Stimulated activated naive CD8-positive, alpha-beta T cell treated with anti-CD3 and anti-CD28 coated beads, Interleukin-15, Interleukin-2, amounts not matched to agents 100 ng/mL and 50 ng/mL, for 24 hours (primary cell): ENCODE measurements around the gene LRRC25.
"Not testable (repeated sequence)": the region's sequence is repeated elsewhere in the genome, so short reads cannot be mapped to it uniquely, and the experiment has no call there.

Experiments
- H3K27ac Mint-ChIP-seq: one replicate; pipeline ENCODE4 v1.8.0; 2021; ENCODE audit warnings: mild to moderate bottlenecking, mixed read lengths
- H3K27me3 Mint-ChIP-seq: one replicate; pipeline ENCODE4 v1.8.0; 2021; ENCODE audit warnings: mixed read lengths
- H3K36me3 Mint-ChIP-seq: one replicate; pipeline ENCODE4 v1.8.0; 2021; ENCODE audit warnings: low read depth, mixed read lengths
- H3K4me1 Mint-ChIP-seq: one replicate; pipeline ENCODE4 v1.8.0; 2021; ENCODE audit warnings: low read depth, mixed read lengths
- H3K4me3 Mint-ChIP-seq: one replicate; pipeline ENCODE4 v1.8.0; 2021; ENCODE audit warnings: mild to moderate bottlenecking, mixed read lengths
- H3K9me3 Mint-ChIP-seq: one replicate; pipeline ENCODE4 v1.8.0; 2021; ENCODE audit warnings: mixed read lengths

The LRRC25 gene

GRCh38 chr19:18368504-18369222 lies 28.8 kb downstream of the LRRC25 start:
- no peak overlapping the region for H3K4me3 Mint-ChIP-seq
- no peaks in the 10 kb centered on the region for H3K9me3 Mint-ChIP-seq
- no peak overlapping the region for H3K27ac Mint-ChIP-seq
- H3K36me3 Mint-ChIP-seq, result peaks cover 14% of the 10 kb centered on the region
- peaks cover 6% of the 10 kb centered on the region for H3K4me1 Mint-ChIP-seq
- H3K27me3 Mint-ChIP-seq, result no peaks in the 10 kb centered on the region

GRCh38 chr19:18366021-18366435 lies 31.4 kb downstream of the LRRC25 start:
- no peak overlapping the region for H3K27ac Mint-ChIP-seq
- no peak overlapping the region for H3K4me3 Mint-ChIP-seq
- no peaks in the 10 kb centered on the region for H3K27me3 Mint-ChIP-seq
- no peaks in the 10 kb centered on the region for H3K9me3 Mint-ChIP-seq
- peaks cover 3% of the 10 kb centered on the region for H3K4me1 Mint-ChIP-seq
- peaks cover 22% of the 10 kb centered on the region for H3K36me3 Mint-ChIP-seq

DNA sequence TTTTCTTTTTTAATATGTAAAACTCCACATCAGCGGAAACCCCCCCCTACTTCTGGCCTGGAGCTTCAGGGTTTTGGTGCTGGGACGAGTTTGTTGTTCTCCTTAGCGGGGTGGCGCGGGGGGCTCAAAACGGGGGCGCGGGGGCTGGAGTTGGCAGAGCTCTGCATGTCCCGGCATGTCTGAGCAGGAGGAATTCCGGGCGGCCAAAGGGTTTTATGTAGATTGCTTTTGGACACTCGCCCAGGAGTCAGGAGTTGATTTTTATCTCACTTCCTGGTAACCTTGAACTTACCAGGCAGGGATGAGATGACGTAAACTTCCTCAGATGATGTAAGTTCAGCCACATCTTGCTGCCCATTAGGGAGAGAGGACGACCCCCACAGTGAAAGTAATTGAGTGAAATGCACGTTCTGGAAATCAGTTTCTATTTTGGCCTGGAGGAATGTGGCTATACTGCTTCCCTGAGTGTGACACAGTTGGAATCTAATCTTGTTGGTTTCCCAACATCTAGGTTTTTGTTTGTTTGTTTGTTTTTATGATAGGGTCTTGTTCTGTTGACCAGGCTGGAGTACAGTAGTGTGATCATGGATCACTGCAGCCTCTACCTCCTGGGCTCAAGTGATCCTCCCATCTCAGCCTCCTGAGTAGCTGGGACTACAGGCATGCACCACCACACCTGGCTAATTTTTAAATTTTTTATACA lies 32.4 kb downstream of the LRRC25 start:
- Mint-ChIP-seq H3K9me3 (no peaks in the 10 kb centered on the region), H3K27me3 (no peaks in the 10 kb centered on the region), H3K4me1 (peaks cover 3% of the 10 kb centered on the region), H3K4me3 (no peak overlapping the region), H3K36me3 (peaks cover 22% of the 10 kb centered on the region), H3K27ac (no peak overlapping the region)

DNA sequence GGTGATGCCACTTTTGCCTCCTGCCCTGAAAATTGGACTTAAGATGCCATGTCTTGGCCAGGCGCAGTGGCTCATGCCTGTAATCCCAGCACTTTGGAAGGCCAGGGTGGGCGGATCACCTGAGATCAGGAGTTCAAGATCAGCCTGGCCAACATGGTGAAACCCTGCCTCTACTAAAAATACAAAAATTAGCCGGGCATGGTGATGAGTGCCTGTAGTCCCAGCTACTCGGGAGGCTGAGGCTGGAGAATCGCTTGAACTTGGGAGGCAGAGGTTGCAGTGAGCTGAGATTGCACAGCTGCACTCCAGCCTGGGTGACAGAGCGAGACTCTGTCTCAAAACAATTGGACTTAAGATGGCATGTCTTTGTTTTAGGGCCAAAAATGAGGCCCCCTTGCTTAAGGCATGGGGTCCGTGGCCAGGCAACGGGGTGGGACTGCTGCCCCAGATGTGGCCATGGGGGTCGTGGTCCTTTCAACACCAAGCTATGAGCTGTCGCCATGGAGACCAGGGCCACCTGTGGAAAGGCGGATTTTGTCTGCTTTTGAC lies 33.1 kb downstream of the LRRC25 start:
- H3K4me3 Mint-ChIP-seq, H3K27me3 Mint-ChIP-seq, H3K9me3 Mint-ChIP-seq, H3K27ac Mint-ChIP-seq, H3K4me1 Mint-ChIP-seq: not testable (repeated sequence)
- H3K36me3 Mint-ChIP-seq, result peaks cover 28% of the 10 kb centered on the region

GRCh38 chr19:18363787-18364186 lies 33.6 kb downstream of the LRRC25 start:
- no peak overlapping the region for H3K27ac Mint-ChIP-seq
- no peaks in the 10 kb centered on the region for H3K9me3 Mint-ChIP-seq
- no peak overlapping the region for H3K4me3 Mint-ChIP-seq

GRCh38 chr19:18362934-18363542 lies 34.4 kb downstream of the LRRC25 start:
- Mint-ChIP-seq H3K27ac (no peak overlapping the region), H3K36me3 (peaks cover 39% of the 10 kb centered on the region), H3K4me1 (peaks cover 3% of the 10 kb centered on the region), H3K27me3 (no peaks in the 10 kb centered on the region), H3K9me3 (no peaks in the 10 kb centered on the region), H3K4me3 (no peak overlapping the region)

More at GRCh38 chr19:18363787-18364186, 33.6 kb downstream of the LRRC25 start:
- H3K36me3 Mint-ChIP-seq, result peaks cover 32% of the 10 kb centered on the region
- peaks cover 3% of the 10 kb centered on the region for H3K4me1 Mint-ChIP-seq
- no peaks in the 10 kb centered on the region for H3K27me3 Mint-ChIP-seq

DNA sequence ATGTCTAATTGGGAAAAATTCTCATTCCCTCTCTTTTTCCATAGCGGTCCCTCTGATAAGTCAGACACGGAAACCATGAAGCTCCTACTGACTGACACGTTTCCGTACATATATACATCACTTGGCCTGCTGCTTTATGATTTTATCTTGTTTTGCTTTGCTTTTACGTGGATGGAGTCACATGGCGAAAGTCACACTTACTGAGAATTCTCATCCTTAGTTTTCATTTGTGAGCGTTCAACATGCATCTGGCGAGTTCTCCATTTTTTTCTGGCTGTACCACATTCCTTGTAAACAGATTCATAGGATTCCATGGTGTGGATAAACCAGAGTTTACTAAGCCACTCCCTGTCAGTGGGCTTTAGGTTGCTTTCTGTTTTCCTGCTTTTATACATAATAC lies 35.8 kb downstream of the LRRC25 start:
- Mint-ChIP-seq H3K4me1 (peaks cover 3% of the 10 kb centered on the region), H3K36me3 (peaks cover 47% of the 10 kb centered on the region), H3K27ac (no peak overlapping the region), H3K27me3 (no peaks in the 10 kb centered on the region), H3K9me3 (no peaks in the 10 kb centered on the region), H3K4me3 (no peak overlapping the region)

- Mint-ChIP-seq H3K36me3 (peaks cover 35% of the 10 kb centered on the region), H3K27me3 (no peaks in the 10 kb centered on the region), H3K27ac (no peak overlapping the region), H3K4me1 (no peaks in the 10 kb centered on the region), H3K9me3 (no peaks in the 10 kb centered on the region), H3K4me3 (no peak overlapping the region)
Observed at GRCh38 chr19:18357041-18357440, 40.4 kb downstream of the LRRC25 start.

DNA sequence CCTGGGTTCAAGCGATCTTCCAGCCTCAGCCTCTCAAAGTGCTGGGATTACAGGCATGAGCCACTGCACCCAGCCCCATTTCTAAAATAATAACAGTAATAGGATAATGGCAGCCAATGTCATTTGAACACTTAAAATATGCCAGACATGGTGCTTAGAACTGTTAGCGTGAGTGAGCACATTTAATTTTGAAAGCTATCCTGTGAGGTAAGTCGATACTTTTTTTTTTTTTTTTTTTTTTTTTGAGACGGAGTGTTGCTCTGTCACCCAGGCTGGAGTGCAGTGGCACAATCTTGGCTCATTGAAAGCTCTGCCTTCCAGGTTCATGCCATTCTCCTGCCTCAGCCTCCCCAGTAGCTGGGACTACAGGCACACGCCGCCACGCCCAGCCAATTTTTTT lies 42.7 kb downstream of the LRRC25 start:
- not testable (repeated sequence) for H3K4me1 Mint-ChIP-seq, H3K27me3 Mint-ChIP-seq, H3K4me3 Mint-ChIP-seq, H3K27ac Mint-ChIP-seq, H3K9me3 Mint-ChIP-seq
- H3K36me3 Mint-ChIP-seq, result peaks cover 32% of the 10 kb centered on the region

DNA sequence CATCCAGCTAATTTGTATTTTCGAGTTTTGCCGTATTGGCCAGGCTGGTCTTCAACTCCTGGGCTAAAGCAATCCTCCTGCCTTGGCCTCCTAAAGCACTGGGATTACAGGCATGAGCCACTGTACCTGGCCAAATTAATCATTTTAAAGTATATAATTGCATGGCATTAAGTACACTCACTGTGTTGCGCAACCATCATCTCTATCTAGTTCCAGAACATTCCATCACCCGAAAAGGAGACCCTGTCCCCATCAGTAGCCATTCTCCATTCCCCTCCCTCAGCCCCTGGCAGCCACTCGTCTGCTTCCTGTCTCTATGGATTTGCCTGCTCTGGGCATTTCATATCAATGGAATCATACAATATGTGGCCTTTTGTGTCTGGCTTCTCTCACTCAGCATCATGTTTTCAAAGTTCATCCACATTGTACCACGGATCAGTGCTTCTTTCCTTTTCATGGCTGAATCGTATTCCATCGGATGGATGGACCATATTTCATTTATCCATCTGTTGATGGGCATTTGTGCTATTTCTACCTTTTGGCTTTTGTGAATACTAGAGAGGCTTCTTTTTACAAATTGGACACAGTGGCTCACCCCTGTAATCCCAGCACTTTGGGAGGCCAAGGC lies 43.9 kb downstream of the LRRC25 start:
- H3K27ac Mint-ChIP-seq, result no peak overlapping the region
- H3K4me3 Mint-ChIP-seq, result no peak overlapping the region
- H3K9me3 Mint-ChIP-seq, result no peaks in the 10 kb centered on the region
- peaks cover 27% of the 10 kb centered on the region for H3K36me3 Mint-ChIP-seq
- no peaks in the 10 kb centered on the region for H3K27me3 Mint-ChIP-seq
- no peaks in the 10 kb centered on the region for H3K4me1 Mint-ChIP-seq

DNA sequence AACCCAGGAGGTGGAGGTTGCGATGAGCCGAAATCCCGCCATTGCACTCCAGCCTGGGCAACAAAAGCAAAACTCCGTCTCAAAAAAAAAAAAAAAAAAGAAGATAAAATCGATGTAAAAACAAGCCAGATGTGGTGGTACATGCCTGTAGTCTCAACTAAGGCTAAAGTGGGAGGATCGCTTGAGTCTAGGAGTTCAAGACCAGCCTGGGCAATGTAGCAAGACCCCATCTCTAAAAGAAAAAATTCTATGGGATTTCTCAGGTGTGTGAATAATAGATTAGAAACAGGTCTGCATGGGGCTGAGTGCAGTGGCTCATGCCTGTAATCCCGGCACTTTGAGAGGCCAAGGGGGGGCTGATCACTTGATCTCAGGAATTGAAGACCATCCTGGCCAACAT lies 45.9 kb downstream of the LRRC25 start:
- peaks cover 12% of the 10 kb centered on the region for H3K36me3 Mint-ChIP-seq
- H3K4me3 Mint-ChIP-seq, result no peak overlapping the region
- no peaks in the 10 kb centered on the region for H3K9me3 Mint-ChIP-seq
- H3K27me3 Mint-ChIP-seq, result no peaks in the 10 kb centered on the region
- H3K27ac Mint-ChIP-seq, result no peak overlapping the region
- no peaks in the 10 kb centered on the region for H3K4me1 Mint-ChIP-seq

- Mint-ChIP-seq H3K9me3 (no peaks in the 10 kb centered on the region), H3K4me3 (no peak overlapping the region), H3K4me1 (no peaks in the 10 kb centered on the region), H3K27ac (peak overlapping the region; percentile 49), H3K36me3 (peaks cover 18% of the 10 kb centered on the region), H3K27me3 (no peaks in the 10 kb centered on the region)
Observed at GRCh38 chr19:18350490-18350889, 46.9 kb downstream of the LRRC25 start.

DNA sequence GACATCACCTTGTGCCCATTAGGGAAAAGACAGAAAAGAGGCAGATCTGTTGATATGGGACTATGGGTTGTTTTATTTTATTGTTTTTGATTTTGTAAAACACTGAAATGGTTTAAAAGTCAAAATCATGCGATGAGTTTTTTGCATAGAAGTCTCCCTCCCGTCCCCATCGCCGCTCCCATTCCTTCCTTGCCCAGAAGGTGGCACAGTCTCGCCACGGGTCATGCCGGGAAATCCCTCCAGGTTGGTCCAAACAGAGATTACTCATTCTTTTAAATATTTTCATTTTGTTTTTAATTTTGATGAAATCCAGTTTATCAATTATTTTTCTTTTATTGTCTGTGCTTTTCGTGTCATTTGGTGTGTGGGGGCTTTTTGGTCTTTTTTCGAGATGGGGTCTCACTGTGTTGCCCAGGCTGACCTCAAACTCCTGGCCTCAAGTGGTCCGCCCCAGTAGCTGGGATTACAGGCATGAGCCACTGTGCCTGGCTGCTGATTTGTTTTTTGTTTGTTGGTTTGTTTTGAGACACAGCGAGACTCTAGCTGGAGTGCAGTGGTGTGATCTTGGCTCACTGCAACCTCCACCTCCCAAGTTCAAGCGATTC lies 47.8 kb downstream of the LRRC25 start:
- Mint-ChIP-seq H3K4me1 (no peaks in the 10 kb centered on the region), H3K27ac (no peak overlapping the region), H3K4me3 (no peak overlapping the region), H3K27me3 (no peaks in the 10 kb centered on the region), H3K9me3 (no peaks in the 10 kb centered on the region), H3K36me3 (peaks cover 18% of the 10 kb centered on the region)

GRCh38 chr19:18348818-18349339 lies 48.5 kb downstream of the LRRC25 start:
- not testable (repeated sequence) for H3K9me3 Mint-ChIP-seq, H3K4me1 Mint-ChIP-seq, H3K27me3 Mint-ChIP-seq, H3K27ac Mint-ChIP-seq, H3K4me3 Mint-ChIP-seq
- H3K36me3 Mint-ChIP-seq, result peaks cover 18% of the 10 kb centered on the region
